ENCODE measurements around the gene STOML1.

STOML1 gene

DNA sequence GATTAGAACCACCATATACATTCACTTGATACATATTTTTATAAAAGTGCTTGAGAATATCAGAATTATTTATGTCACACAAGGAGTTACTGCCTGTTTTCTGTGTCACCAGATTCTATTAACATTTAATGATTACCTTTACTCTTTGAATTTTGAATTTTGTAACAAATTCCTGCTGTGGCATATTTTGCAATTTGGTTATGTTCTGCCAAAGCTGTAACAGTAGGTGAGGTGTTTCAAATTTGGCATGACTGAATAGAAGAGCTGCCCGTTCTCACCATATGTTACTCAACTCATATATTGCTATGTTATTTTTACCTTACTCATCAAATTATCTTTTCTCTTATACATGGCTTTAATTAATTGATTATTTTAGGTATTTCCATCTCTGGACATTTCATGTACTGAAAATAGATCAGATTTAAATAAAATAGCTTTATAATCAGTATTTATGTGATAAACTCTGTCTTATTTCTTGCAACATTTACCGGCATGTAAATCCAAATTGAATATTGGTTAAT lies 21.3 kb upstream of the STOML1 start:
- no peak for DNase-seq

DNA sequence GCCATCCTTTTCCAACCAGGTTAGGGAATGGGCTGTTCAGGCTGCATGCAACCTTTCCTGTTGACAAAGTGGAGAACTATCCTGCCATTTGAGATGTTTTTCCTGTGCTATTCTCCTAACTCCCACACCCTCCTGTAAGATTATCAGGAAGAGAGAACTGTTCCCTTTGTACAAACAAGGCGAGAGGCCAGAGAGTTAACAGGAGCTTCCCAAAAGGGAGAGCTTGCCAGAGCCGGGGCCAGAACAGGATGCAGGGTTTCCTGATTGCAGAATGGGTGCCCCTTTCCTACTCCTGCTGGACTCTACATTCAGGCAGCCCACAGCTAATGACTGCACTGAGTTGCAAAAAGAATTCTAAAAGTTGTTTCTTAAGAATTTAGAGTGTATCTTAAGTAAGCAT lies 19.5 kb upstream of the STOML1 start:
- DNase-seq, result no peak

DNA sequence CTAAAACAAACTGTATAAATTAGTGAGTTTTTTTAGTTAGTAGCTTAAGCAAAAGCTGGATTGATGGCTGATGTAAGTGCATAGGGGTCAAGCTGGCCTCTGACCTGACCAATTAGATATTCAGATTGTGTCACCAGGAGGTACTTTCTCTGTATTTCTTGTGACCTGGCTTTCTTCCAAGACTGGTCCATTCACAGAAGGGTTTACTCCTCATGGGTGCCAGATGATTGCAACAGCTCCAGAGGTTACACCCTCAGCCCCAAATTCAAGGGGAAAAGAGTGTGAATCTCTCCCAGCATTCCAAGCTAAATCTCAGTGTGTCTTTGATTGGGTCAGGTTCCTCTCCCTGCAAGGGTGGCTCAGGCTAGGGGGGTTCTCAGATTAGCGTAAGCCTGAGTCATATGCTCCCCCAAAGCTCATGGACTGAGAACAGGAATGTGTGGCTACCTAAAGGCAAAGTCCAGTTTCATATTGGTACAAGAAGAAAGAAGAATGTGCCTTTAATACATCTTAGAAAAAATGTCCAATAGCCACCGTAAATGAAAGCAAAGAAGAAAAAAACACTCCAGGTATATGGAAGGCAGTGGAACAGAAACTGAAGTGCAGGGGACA lies 18.9 kb upstream of the STOML1 start:
- no peak for DNase-seq

DNA sequence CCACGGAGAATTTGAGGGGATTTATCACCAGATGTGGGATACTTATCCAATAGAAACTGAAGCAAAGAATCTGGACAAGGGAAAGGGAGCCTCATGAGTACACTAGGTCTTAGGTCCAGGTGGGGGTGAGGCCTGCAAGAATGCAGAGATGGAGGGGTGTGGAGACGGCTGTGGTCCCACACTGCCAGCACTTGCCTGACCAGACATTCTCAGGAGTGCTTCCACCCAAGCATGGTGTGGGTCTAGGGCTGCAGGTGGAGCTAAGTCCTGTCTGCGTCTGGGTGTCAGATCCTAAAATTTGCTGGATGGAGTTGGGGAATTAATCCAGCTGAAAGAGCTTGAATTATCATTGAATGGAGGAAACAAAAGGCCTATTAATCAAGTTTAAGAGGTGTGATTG lies 16.8 kb upstream of the STOML1 start:
- no peak for DNase-seq

DNA sequence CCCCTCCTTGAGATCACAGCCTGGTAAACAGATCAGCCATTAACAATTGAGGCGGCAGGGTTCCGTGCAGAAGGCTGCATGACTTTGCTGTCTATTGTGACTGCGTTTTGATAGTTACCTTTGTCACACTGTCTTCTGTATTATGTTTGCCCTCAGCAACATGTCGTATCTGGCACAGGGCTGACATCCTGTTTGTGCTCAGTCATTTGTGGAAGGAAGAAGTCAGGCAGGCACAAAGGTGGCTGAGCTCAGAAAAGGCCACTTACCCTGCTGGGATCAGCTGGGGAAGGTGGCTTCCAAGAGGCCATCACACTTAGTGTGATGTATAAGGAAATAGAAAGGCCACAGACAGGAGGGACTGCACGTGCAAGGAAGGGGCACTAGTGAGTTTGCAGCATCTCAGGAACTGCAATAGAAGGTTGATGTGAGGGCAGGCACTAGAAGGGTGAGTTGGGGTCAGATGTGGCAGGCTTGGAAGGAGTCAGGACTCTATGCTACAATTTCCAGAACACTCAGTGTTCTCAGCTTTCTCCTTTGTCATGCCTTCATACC lies 15.8 kb upstream of the STOML1 start:
- no peak for DNase-seq

DNA sequence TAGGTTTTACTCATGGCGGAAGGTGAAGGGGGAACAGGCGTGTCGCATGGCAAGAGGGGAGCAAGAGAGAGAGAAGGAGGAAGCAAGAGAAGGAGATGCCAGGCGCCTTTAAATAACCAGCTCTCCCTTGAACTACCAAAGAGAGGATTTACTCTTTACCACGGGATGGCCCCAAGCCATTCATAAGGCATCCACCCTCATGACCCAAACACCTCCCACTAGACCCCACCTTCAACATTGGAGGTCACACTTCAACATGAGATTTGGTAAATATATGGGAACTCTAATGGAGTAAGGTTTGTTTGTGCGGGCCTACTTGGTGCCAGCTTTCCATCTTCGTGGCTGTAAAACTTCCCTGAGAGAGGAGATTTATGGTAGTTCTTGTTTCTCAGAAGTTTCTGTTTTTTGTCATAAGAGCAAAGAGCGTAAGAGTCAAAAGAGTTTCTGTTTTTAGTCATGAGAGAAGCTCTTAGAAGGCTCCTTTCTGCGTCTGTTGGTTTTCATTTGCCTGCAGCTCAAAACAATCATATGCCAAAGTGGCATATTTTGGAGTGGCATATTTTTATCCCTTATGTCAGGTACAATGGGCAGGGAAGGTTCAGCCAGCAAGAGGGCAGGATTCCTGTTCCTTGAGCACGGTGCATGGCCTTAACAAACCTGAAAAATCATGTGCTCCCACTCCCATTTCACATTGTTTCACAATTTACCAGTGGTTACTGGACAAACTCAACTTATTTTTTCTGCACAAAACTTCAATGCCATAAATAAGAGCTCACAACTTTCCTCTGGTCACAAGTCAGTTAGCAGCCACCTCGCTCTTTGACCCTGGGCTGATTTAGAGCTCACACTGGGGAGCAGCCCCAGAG lies 14.9 kb upstream of the STOML1 start:
- DNase-seq, result no peak

DNA sequence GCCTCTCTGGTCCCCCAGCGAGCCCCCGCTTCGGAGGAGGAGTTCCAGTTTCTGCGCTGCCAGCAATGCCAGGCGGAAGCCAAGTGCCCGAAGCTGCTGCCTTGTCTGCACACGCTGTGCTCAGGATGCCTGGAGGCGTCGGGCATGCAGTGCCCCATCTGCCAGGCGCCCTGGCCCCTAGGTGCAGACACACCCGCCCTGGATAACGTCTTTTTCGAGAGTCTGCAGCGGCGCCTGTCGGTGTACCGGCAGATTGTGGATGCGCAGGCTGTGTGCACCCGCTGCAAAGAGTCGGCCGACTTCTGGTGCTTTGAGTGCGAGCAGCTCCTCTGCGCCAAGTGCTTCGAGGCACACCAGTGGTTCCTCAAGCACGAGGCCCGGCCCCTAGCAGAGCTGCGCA lies 5.9 kb upstream of the STOML1 start:
- DNase-seq, result no peak

DNA sequence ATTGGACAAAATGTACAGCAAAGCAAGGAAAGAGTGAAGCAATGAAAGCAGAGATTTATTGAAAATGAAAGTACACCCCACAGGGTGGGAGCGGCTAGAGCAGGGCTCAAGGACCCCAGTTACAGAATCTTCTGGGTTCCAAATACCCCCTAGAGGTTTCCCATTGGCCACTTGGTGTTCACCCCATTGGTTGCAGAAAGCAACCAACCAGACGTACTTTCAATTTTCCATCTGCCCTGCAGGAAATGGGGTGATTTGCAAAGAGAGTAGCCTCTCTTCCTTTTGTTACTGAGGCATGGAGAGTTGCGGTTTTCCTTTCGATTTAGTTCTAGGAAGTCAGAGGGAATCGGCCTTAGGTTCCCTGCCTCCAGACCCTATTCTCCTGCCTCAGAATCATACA lies 4.8 kb upstream of the STOML1 start:
- DNase-seq, result no peak

DNA sequence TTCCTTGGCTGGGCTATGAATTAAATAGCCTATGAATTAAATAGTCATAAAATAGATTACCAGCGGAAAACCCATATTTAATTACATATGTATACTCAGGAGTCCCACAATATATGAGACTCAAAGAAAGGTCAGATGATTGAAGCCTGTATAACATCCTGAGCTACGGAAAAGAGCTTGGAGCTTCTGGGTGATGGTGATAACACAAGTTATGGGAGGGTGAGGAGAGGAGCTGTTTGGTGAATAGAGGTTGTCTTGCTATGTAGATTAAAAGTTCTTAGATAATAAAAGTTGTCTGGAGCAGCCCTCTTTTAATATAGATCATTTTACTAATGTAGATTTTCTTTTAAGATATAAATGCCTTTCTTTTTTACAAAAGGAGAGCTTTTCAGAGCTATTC lies 4.2 kb upstream of the STOML1 start:
- DNase-seq, result no peak

DNA sequence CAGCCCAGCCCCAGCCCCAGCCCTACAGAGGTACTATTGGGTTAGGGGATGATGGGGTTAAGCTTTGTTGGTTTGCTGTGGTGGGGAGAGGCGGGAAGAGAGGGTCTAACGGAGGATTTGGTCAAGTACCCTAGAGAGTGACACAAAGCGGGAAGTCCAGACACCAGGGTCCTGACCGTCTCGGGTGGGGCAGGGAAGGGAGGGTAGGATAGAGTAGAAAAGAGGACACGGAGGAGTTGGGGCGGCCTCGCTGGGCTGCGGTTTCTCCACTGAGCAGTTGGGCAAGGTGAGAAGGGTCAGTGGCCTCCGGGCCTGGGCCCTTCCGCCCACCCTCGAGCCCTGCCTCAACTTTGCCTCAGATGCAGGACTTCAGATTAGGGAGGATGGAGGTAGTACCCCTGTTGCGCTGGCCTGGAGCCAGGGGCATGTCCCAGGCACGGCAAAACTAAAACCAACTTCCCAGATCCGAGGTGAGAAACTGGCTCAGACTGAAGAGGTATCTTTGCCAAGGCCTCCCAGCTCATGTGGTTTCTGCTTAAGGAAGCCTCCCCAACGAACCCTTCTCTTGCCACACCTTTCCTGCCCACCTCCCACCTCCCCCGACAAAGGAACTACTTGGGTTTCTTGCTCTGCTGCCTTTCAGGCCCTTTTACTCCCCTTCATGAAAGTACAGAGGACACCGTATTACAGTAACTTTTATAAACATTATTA lies 3.0 kb upstream of the STOML1 start:
- no peak for DNase-seq

DNA sequence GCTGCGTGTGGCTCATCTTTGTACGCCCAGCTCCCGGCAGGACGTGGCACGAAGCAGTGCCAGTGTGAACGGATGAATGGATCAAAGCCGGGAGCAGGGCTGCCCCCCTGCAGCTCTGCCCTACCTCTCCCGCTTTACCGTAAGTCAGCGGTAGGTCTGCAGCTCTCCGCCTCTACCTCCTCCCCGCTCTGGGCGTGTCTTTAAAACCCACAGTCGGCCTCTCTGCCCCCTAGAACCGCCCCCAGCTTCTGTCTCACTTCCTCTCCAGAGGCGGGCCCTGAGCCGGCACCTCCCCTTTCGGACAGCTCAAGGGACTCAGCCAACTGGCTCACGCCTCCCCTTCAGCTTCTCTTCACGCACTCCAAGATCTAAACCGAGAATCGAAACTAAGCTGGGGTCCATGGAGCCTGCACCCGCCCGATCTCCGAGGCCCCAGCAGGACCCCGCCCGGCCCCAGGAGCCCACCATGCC lies 2.4 kb upstream of the STOML1 start, which contains the start of gene PML:
PML (plus strand) TSS at position 304 of the 471 bp plus-strand sequence; CDS start at position 401, 97 bp downstream.
- DNase-seq, result peak; percentile 94

DNA sequence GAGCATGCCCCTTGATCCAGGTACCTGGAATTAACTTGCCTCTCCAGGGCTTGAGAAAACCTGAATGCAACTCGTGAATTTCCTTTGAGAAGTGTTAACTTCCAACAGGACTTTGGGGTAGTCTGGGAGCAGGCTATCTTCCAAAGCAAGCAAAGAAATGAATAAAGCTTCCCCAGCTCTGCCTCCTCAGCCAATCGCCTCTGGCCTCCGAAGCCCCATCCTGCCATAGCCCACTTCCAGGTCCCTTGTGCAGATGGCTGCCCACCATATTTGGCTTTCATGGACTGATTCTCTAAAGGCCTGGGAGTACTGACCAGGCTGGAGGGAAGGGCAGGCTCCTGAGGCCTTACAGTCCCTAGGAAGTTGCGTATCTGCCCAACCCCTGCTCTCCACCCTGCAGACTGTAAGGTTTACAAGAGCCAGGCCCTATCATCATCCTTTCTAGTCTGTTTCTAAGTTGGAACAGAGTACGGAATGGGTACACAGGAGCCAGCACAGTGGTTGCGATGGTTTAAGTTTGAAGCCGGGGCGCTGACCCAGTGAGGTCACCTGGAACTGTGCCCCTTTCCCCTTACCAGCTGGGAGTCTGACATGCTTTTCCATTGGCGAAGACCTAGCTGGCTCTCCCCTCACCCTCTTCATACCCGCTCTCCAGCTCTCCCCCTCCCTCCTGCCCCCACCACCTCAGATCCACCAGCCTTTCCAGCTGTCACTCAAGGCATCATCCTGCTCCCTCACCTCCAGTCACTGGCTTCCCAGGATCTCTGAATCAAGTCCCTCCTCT lies 1.3 kb upstream of the STOML1 start:
- no peak for DNase-seq

DNA sequence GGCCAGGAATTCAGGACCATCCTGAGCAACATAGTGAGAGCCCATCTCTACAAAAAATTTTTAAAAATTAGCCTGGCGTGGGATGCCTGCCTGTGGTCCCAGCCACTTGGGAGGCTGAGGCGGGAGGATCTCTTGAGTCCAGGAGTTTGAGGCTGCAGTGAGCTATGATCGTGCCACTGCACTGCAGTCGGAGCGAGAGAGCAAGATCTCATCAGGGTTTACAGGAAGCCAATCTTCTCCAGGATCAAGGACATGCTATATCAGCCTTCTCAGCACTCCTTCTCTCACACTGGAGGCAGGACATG lies 451 bp upstream of the STOML1 start:
- DNase-seq, result no peak

DNA sequence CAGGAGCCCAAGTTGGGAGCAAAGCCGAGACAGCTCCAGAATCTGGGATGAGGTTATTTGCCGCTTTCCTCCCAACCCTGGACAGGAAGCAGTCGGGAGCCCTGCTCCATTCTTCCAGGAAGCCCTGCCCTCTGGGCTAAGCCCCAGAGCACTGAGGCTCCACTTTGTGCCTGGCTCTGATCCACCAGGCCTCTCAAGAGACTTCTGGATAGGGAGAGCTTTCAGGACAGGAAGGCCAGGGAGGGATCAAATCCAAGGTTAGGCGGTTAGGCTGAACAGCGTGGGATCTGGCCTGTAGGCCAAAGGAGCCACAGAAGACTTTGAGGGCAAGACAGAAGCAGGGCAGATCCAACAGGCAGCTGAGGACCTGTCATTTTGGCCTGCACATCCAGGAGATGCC lies 835 bp downstream of the STOML1 start:
- no peak for DNase-seq

DNA sequence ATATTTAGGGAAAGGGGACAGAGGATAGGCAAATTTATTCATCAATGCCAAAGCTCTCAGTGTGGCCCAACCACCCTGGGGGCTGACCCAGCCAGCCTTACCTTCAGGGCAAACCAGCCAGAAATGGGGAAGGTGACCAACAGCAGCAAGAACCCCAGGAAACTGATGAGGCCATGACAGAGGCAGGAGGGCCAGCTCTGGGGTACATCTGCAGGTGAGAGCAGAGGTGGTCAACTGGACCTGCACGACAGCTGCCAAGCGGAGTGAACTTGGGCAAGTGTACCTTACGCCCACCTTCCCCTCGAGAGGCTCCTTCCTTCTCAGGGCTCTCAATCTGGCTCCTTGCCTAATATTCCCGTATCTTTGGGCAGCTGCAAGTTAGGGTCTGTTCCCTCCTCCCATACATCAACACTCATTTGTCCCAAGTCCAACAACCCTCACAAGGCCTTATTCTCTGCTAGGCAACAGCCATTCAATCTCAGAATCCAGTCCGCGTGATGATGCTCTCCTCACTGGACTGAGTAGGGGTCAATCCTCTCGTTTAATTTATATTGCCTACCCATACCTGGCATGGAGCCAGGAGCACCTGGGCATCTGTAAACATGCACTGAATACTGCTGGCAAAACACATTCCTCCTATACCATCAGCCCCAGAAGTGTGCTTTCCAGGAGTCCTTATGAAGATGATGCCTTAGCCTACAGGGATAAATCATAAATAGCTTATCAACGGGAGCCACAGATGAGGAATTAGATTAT lies 1.7 kb downstream of the STOML1 start:
- DNase-seq, result no peak

DNA sequence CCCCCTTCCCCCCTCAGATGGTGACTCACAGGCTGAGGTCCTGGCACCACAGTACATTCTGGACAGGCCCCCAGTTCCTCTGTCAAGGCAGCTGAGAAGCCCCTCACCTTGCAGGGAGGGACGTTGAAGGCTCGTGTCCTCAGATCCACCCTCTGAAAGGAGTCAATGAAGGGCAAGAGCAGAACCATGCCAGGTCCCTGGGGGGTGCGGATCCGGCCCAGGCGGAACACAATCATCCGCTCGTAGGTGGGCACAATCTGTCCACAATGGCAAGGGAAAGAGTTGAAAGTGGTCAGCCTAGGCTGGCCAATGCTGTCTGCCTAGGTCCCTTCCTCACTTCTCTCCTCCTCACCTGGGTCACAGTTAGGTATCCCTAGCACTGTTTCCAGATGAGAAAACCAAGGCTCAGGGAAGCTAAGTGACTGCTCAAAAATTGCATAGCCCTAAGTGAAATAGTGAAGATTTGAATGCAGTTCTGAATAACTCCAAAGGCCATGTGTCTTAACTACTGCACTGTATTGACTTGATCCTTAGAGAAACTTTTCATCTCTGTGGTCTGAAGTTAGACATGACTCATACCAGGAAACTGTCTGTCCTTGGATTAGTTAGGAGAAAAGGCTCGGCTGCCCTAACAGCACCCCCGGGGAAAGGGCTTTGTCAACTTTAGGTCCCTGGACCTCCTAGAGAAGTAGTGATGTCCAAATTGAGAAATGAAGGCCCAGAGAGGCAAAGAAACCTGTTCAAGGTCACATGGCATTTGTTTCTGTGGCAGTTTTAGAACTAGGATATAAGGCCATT lies 2.9 kb downstream of the STOML1 start:
- DNase-seq, result no peak

DNA sequence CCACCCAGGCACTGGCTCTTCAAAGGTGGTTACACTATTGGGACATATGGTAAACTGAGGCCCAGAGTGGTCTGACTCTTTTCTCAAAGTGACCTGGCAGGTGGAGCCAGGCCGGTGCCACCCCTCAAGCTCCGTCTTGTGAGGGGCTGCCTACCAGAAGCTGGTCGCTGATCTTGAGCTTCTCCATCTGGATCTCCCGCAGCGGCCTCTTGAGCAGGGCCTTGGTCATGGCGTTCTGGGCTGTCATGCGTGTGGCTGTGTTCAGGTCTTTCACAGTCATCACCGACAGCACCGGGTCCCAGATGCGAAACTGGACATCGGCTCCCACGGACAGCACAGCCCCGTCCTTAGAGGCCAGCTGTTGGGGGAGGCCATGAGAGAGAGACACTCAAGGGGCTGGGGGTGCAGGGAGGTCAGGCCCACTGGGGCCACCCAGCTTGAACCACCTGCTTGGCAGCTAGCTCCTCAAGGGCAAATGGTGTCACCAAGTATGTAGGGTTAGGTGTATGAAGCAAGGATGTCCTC lies 3.6 kb downstream of the STOML1 start:
- no peak for DNase-seq

DNA sequence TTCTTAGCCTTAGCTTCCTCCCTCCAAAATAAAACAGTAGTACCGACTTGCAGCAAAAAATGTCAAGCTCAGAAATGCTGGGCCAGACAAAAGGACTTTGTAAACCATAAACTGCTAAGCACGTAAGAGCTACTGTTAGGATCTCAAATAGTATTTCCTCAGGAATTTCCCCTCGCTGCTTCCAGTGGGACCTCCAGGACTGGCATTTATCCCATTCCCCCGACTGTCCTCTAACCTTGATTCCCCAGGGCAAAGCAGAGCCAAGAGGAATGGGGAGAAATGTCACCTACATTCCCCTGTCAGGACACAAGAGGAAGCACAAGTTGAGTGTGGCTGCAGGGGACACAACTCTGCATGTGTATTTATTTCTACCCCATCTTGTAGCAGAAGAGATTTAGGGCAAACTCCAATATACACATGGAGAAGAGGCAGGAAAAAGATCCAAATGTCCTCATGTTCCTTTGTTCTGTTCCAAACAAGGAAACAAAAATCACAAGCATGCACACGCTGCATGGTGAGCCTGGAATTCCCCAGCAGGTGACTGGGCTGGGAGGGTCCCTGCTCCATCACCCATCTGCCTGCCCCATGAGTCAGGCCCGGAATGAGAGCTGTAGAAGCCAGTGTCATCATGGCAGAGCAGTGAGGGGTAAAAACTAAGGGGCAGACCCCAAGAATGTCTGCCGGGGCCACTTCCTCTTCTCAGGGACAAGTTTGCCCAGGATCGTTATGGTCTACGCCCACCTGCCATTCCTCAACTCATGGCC lies 4.2 kb downstream of the STOML1 start:
- no peak for DNase-seq

DNA sequence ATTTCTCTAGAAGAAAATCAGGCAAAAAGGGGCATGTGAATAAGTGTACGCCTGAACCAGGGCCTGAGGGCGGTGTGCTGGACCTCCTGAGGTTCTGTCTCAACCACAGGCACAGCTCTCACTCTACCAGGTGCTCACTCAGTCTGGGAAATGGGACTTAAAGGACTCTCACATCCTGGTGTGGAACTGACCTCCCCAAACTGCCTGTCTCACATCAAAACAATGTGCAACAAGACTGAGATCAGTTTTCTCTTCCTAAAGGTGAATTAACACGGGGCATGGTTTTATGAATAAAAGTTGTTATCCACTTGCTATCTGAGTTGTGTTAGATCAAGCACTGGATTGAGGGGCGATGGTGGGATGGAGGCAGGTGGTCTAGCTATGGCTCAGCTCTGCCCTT lies 4.8 kb downstream of the STOML1 start:
- DNase-seq, result no peak

DNA sequence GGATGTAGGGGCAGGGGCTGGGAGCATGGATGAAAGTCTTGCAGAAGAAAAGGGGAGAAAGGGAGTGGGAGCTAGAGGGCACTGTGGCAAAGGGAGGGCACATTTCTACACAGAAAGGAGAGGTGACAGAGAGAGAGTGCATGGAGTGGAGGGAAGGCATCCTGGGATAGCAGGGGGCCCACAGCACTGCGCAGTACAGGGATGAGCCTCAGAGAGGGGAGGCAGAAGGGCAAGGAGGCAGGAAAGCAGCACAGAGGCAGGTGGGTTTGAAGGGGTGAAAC lies 5.4 kb downstream of the STOML1 start:
- no peak for DNase-seq
